Activated CD4-positive, alpha-beta T cell treated with anti-CD3 and anti-CD28 coated beads, Interleukin-10, Interleukin-2, amounts not matched to agents 100 ng/mL and 50 ng/mL, durations not matched to agents 16 hours and 8 hours (primary cell): ENCODE data around the gene ROBO1.

ENCODE experiments used
- DNase-seq: peaks from one replicate; pipeline ENCODE4 v3.0.0-alpha.2; 2020

The ROBO1 gene

DNA sequence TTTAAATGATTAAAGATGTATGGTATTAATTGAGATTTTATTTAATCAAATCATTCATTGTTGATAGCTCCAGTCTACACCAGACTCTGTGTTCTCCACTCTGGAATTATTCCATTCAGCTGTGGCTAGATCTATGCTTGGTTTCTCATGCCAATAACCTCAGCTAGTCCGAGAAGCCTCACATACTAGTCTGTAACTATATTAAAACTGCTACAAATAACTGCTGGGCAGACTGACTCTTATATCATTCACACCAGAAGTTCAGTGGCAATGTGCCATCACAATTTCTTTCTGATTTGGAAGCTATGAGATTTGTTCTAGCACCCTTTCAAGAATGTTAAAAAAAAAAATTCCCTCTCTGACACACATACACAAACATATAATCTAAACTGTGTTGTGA is 947.3 kb downstream of the ROBO1 start:
- DNase-seq = no peak

- DNase-seq = no peak
These were observed 949.4 kb downstream of the ROBO1 start for GRCh38 chr3:78818161-78818985.

DNA sequence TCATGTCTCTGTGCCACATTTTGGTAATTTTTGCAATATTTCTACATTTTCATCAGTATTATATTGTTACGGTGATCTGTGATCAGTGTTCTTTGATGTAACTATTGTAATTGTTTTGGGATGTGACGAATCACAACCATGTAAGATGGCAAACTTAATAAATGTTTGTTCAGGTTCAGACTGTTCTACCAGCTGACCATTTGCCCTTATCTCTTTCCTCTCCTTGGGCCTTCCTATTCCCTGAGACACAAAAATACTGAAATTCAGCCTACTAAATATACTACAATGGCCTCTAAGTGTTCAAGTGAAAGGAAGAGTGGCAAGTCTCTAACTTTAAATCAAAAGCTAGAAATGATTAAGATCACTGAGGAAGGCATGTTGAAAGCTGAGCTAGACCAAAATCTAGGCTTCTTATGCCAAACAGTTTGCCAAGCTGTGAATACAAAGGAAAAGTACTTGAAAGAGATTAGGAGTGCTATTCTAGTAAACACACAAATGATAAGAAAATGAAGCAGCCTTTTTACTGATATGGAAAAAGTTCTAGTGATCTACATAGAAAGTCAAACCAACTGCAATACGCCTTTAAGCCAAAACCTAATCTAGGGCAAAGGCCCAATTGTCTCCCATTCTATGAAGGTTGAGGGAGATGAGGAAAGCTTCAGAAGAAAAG is 952.8 kb downstream of the ROBO1 start:
- no peak for DNase-seq

GRCh38 chr3:78812166-78812565 is 955.6 kb downstream of the ROBO1 start:
- DNase-seq = no peak

GRCh38 chr3:78809966-78810365 is 957.8 kb downstream of the ROBO1 start:
- no peak for DNase-seq

GRCh38 chr3:78804251-78805037 is 963.4 kb downstream of the ROBO1 start:
- no peak for DNase-seq

GRCh38 chr3:78802562-78802930 is 965.3 kb downstream of the ROBO1 start:
- no peak for DNase-seq

DNA sequence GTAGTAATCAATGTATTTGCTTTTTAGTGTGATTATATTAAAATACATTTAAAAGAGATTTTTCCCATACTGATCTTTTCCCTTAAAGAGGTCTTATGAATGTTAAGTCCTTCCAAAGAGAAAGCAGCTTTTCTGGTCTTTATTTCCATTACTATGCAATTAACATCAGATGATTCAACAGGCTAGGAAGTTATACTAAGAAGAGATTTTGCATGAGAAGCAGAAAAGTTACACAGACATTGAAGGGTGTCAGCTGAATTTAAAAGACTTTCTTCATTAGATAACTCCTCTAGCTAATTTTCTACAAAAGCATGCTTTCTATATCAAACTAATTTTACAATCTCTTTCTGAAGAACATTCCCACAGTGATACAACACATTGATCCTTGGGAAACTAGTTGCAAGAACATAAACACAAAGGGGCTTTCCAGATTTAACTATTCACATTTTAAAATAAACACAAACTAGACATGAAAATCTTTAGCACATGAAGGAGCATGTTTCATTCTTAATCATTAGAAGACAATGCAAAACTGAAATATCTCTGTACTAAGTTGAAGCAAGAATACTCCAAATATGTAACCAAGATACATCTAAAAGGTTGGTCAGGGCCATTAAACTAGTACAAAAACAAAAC is 965.8 kb downstream of the ROBO1 start:
- DNase-seq = no peak

DNA sequence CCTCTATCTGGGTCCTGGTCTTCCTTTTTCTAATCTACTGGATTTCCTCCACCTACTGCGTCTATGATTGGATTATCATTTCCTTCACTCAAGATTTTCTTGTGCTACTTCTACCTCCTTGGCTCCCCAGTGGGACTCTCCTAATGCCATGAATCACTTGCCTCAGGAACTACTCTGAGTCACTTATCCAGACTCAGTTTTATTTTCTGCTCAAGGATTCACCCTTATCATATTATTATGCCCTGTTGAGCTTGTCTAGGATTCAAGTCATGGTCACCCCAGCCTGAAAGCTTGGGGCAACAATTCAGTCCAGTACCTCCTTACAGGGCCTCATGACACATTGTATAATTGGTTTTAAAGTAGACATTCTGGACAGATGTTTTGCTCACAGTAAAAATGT is 968.1 kb downstream of the ROBO1 start:
- DNase-seq = no peak

GRCh38 chr3:78798266-78798832 is 969.4 kb downstream of the ROBO1 start:
- no peak for DNase-seq

DNA sequence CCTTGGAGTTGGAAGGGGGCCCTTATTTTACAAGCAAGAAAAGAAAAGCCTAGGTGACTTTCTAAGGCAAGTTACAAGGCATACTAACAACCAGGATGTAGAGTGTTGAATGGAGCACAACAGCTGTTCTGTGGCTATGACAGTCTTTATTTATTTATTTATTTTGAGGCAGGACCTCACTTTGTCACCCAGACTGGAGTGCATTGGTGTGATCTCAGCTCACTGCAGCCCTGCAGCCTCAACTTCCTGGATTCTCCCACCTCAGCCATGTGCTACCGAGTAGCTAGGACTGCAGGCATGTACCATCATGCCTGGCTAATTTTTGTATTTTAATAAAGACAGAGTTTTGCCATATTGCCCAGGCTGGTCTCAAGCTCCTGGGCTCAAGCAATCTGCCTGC is 973.4 kb downstream of the ROBO1 start:
- no peak for DNase-seq

- DNase-seq = no peak
These were observed 975.1 kb downstream of the ROBO1 start for GRCh38 chr3:78792733-78793132.

- no peak for DNase-seq
These were observed 975.6 kb downstream of the ROBO1 start for GRCh38 chr3:78792212-78792611.

GRCh38 chr3:78791753-78792152 is 976.0 kb downstream of the ROBO1 start:
- no peak for DNase-seq

GRCh38 chr3:78788839-78789238 is 979.0 kb downstream of the ROBO1 start:
- no peak for DNase-seq

DNA sequence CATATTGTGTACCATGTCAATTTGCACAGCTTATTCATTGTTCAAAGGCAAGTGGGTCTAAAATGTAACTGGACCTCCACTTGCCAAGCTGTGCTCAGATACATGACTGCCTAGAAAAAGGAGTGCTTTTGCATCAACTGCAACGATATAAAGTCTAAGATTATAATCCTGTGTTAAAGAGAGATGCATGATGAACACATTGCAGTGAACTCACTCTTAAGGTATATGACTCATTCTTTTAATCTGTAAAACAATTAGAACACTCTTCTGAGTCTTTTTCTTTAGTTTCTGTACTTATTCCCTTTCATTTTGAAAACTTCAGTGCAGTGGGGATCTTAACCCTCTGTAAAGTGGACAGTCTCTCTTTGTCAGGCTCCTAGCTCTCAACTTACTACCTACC is 982.8 kb downstream of the ROBO1 start:
- no peak for DNase-seq

- no peak for DNase-seq
These were observed 986.4 kb downstream of the ROBO1 start for GRCh38 chr3:78781351-78781750.

DNA sequence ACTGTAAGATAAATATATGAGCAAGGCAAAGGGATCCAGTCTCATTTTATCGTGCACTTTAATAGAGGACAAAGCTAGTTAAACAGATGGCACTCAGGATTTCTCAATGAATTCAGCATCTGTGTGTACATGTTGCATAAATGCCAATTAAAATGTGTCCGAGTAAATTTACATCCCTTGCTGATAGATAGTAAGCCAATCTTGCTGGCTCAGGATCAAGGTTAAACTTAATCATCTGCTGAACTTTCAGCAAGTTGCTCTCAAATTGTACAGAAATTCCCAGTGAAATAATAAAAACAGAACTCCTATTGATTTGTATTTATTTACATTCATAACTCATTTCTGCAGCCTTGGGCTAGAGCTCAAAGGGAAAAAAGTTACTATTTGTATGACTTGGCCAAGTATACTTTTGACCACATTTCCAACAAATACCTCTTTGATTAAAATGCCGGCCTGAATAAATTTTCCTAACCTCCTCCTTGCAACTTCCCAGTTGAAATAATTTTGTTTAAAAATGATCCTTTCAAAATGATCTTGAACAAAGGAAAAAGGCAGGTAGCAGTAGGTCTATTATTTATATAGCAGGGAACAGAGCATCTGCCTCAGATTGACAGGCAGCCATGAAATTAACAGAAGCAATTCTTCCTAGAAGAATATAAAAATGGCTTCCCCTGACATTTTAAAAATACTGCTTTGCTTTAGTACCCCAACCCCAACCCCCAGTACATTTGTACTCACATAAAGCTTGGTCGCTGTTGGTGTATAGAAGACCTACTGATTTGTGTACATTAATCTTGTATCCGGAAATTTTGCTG is 1001.9 kb downstream of the ROBO1 start:
- no peak for DNase-seq

DNA sequence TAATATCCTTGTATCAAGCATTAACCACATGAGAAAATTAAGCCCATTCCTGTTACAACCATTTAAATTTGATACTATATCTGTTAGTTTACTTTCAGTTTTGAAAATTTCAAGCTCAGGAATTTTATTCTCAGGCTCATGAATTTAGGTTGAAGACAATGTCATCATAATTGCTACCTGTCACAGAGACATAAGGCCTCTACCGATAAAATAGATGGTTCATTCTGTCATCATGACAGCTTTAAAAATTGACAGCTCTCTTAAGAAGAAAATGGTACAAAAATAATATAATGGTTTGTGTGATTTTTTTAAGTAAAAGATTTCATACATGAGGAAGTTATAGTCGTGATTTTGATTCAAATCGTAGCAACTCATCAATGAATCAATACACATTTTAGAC is 1003.2 kb downstream of the ROBO1 start:
- DNase-seq = no peak

DNA sequence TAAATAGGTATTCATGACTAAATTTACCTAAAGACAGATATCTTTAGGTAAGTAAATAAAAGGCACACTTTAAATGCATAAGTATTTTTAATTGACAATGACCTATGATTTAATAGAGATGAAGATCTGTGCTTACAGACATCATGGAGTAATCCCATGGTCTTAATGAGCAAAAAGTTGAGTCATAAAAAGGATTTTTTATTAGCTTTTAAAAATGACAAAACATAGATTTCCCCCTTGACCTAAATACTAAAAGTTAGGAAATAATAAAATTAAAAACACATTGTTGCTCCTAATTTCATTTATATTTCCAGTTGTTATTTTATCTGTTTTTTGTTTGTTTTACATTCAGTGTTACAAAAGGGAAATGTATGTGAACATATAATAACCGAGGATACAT is 1005.7 kb downstream of the ROBO1 start:
- no peak for DNase-seq

DNA sequence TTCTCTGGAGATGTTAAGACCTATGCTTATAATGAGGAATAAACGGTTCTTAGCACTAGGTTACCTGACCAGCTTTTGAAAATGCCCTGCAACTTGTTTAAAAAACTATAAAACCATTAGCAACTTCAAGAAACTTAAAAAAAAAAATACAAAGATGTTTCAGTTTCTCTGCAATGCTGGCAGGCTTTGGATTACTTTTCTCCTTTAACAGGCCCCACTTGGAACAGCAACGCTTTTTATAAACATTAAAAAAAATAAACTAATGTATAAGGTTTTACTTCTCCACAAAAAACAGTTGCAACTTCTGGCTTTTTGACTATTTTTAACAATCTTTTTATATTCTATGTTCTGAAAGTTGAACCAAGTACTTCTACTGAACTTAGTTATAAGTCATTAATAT is 1006.7 kb downstream of the ROBO1 start:
- DNase-seq = no peak

DNA sequence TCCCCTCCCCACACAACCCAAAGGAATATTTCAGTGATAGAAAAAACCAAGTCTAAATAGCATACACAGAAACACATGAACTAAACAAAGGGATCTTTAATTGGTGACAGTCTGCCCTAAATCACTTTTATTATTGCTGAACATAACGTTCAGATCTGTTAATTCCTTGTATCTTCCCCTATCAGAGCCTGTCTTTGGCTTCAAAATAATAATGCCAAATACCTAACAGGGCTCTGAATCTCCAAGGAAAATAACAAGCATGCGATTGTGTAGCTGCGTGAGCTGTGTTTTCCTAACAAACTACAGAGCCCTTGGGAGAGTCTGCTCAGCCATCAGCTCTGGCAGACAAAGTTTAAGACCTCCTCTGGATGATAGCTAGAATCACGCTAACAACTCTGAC is 1010.1 kb downstream of the ROBO1 start:
- no peak for DNase-seq
